HL-60/S4 treated with phorbol 12-myristate 13-acetate at 8.2 ng/mL for 4 days and 3 days (cell line): Measurements from ENCODE around the gene SERPINB8.
"Not testable (repeated sequence)": the region's sequence is repeated elsewhere in the genome, so short reads cannot be mapped to it uniquely, and the experiment has no call there.

Experiments used
- in situ Hi-C: fragments of 300-500 bp; cut with MboI; formaldehyde crosslinking; loops from 2 replicates; pipeline ENCODE4 v1.15.0; 2022; ENCODE audit warnings: low sequenced_read_pairs

SERPINB8 gene

GRCh38 chr18:63969942-63970808 lies at the start of gene SERPINB8:
TSS of gene SERPINB8 (plus strand) at chr18:63970081. CDS start at chr18:63978309, 8,228 bp downstream.
- in situ Hi-C loops = no loop called here

- in situ Hi-C loops = no loop called here
These were observed 47.8 kb upstream of the SERPINB8 start for GRCh38 chr18:63922049-63922448.

GRCh38 chr18:63924551-63924950 lies 45.3 kb upstream of the SERPINB8 start:
- in situ Hi-C loops = no loop called here

GRCh38 chr18:63928331-63928730 lies 41.5 kb upstream of the SERPINB8 start:
- in situ Hi-C loops = no loop called here

- in situ Hi-C loops = not testable (repeated sequence)
These were observed 40.5 kb upstream of the SERPINB8 start for GRCh38 chr18:63929369-63929768.

GRCh38 chr18:63930773-63931354 lies 39.0 kb upstream of the SERPINB8 start:
- in situ Hi-C loops = no loop called here

GRCh38 chr18:63936156-63936931 lies 33.5 kb upstream of the SERPINB8 start:
- in situ Hi-C loops = no loop called here

- in situ Hi-C loops = no loop called here
These were observed 32.9 kb upstream of the SERPINB8 start for GRCh38 chr18:63936932-63937393.

- in situ Hi-C loops = no loop called here
These were observed 29.9 kb upstream of the SERPINB8 start for GRCh38 chr18:63940008-63940407.

- in situ Hi-C loops = not testable (repeated sequence)
These were observed 29.3 kb upstream of the SERPINB8 start for GRCh38 chr18:63940543-63941050.

- in situ Hi-C loops = no loop called here
These were observed 22.7 kb upstream of the SERPINB8 start for GRCh38 chr18:63947051-63947790.

GRCh38 chr18:63949068-63949737 lies 20.7 kb upstream of the SERPINB8 start, which contains the start of gene HMSD:
TSS of gene HMSD (plus strand) at chr18:63949301. CDS start at chr18:63953456, 4,155 bp downstream.
- in situ Hi-C loops = no loop called here

GRCh38 chr18:63951302-63951705 lies 18.6 kb upstream of the SERPINB8 start:
- in situ Hi-C loops = no loop called here

GRCh38 chr18:63953811-63954210 lies 16.1 kb upstream of the SERPINB8 start:
- in situ Hi-C loops = no loop called here

GRCh38 chr18:63956755-63957154 lies 13.1 kb upstream of the SERPINB8 start:
- in situ Hi-C loops = no loop called here

- in situ Hi-C loops = no loop called here
These were observed 9.0 kb upstream of the SERPINB8 start for GRCh38 chr18:63960891-63961290.

GRCh38 chr18:63961435-63961980 lies 8.4 kb upstream of the SERPINB8 start:
- in situ Hi-C loops = no loop called here

GRCh38 chr18:63962137-63962536 lies 7.7 kb upstream of the SERPINB8 start:
- in situ Hi-C loops = no loop called here

- in situ Hi-C loops = no loop called here
These were observed 6.1 kb upstream of the SERPINB8 start for GRCh38 chr18:63963615-63964256.
